Prostate gland (tissue), 2 donors: ENCODE data around the gene PUSL1.

Experiments
- POLR2A ChIP-seq: fragments of 450-650 bp; IDR thresholded peaks from one replicate; pipeline ENCODE4 v1.6.1; 2016; ENCODE audit warnings: antibody characterized with exemption, mild to moderate bottlenecking
- POLR2AphosphoS5 ChIP-seq: sonication (generic); formaldehyde crosslinking; IDR thresholded peaks from one replicate; pipeline ENCODE4 v1.6.1; 2017; ENCODE audit warnings: antibody characterized with exemption
- TF ChIP-seq, protein P1 (sequence below), 4 experiments: fragments of 200-600 bp in 2 of 4; fragments of 450-650 bp in 2 of 4; sonication (generic) in 2 of 4; IDR thresholded peaks; 1 replicate in 3 of 4; 2 replicates in 1 of 4; pipeline ENCODE4 v1.5.1; 2016 to 2019; ENCODE audit warnings: antibody characterized with exemption in 4 of 4, mild to moderate bottlenecking in 2 of 4, moderate library complexity in 2 of 4

DNA sequence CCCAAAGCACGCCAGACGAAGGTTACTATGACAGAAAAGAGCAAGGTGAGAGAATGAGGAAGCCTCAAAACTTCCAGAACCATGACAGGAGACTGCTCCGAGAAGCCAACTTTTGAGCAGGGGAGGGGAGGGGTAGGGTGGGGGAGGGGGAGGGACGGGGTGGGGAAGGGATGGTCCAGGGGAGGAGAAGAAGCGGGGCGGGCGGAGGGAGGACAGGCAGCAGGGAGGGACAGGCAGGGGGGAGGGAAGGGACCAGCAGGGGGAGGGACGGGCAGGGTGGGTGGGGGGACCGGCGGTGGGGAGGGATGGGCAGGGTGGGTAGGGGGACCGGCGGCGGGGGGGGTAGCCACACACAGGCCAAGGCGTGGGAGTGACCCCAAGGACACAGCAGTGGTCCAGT, 14.0 kb downstream of the PUSL1 start:
- TF ChIP-seq, protein P1, sequence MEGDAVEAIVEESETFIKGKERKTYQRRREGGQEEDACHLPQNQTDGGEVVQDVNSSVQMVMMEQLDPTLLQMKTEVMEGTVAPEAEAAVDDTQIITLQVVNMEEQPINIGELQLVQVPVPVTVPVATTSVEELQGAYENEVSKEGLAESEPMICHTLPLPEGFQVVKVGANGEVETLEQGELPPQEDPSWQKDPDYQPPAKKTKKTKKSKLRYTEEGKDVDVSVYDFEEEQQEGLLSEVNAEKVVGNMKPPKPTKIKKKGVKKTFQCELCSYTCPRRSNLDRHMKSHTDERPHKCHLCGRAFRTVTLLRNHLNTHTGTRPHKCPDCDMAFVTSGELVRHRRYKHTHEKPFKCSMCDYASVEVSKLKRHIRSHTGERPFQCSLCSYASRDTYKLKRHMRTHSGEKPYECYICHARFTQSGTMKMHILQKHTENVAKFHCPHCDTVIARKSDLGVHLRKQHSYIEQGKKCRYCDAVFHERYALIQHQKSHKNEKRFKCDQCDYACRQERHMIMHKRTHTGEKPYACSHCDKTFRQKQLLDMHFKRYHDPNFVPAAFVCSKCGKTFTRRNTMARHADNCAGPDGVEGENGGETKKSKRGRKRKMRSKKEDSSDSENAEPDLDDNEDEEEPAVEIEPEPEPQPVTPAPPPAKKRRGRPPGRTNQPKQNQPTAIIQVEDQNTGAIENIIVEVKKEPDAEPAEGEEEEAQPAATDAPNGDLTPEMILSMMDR (IDR thresholded peaks at IDR 0.05) = no peak
- no peak for TF ChIP-seq POLR2AphosphoS5
- TF ChIP-seq POLR2A = no peak
